Body of pancreas (tissue), 4 donors: ENCODE results near the gene PTGDR.

ENCODE experiments used
- CTCF ChIP-seq, 7 experiments: fragments of 450-650 bp in 4 of 7; fragments of 200-600 bp in 3 of 7; sonication (generic) in 3 of 7; IDR thresholded peaks; one replicate each; pipeline ENCODE4 v1.5.1; 2016 to 2019; ENCODE audit warnings: antibody characterized with exemption in 7 of 7
- POLR2A ChIP-seq, 3 donors: fragments of 450-650 bp; IDR thresholded peaks; one replicate each; pipeline ENCODE4 v1.6.1; 2016; ENCODE audit warnings: antibody characterized with exemption in 3 of 3, mild to moderate bottlenecking in 2 of 3

DNA sequence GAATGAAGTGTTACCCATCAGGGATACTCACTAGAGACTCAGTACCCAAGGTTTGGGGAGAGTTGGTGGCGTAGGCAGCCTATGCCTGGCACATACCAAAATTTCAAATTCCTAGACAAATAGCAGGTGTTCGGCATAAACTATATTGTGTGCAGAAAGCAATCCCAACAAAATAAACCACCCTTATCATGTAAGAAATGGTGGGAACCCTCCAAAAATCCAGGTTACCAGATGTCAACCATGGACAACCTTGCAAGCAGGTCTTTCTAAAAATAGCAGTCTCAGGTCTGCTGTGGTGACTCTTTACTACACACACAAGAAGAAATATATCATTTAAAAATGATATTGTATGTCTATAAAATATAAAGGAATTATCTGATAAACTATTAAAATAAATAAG is 28.9 kb downstream of the PTGDR start:
- no peak for TF ChIP-seq CTCF (IDR thresholded peaks at IDR 0.05)
- TF ChIP-seq POLR2A (IDR thresholded peaks at IDR 0.05): no peak
